ENCODE measurements around the gene ULK2.
A peak's percentile ranks its signal among the peaks of the same experiment; 100 is the strongest.

ULK2 gene

GRCh38 chr17:19744922-19745757, 122.6 kb downstream of the ULK2 start:
- peak; percentile 92 to 94 for DNase-seq

DNA sequence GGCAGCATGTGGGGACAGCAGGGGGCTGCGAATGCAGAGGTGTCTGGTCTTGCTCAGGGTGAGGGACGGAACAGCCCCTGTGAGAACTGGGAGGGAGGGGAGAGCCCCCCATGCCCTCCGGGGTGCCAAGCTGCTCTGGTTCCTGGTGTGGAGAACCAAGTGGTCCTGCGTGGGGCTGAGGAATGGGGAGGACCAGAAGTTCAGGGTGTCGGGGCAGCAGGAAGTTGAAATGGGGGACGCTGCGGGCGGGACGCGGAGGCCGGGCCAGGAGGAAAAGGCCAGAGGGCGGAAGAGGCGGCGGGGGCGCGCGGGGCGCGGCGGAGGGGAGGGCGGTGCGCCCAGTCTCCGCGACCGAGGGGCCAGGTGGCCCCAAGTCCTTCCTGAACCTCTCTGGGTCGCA, 123.2 kb downstream of the ULK2 start:
- DNase-seq, result peak in 1 of 2 experiments; percentile 17

DNA sequence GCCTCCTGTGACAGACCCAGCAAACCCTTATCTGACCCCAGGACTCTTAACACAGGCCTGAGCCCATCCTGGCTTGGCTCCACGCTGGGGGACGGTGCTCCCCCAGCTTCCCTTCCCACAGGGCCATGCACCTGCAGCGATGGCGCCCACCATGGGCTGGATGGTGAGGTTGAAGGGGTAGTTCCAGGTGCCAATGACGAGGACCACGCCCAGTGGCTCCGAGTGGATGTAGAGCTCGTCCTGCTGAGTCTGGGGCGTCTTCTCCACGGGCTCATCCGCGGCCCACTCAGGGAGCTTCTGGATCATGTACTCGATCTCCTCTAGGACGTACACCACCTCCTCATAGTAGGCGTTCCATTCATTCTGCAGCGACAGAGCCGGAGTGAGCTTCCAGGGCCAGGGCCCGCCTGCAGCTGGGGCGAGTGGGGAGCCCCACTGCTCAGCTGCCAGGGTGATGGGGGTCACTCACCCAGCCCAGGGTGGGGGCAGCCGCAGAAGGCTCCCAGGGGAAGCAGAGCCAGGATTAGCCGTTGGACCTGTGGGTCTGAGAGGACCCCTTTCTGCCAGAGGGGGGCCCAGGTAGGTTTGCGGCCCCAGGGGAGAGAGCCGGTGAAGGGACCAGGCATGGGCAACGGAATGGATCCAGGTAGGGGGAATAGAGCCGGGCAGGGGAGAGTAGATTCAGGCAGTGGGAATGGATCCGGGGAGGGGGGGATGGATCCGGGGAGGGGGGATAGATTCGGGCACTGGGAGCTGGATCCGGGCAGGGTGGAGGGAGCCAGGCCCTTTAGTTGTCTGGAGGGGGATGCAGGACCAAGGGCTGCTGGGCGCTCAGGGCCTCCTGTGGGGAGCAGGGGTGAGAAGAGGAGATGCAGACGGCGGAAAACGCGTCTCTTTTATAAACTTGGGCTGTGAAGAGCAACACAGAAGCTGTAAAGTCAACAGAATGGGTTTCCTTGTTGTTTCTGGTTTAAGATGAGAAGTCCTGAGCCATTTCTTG, 124.3 kb downstream of the ULK2 start:
- DNase-seq, result no peak

DNA sequence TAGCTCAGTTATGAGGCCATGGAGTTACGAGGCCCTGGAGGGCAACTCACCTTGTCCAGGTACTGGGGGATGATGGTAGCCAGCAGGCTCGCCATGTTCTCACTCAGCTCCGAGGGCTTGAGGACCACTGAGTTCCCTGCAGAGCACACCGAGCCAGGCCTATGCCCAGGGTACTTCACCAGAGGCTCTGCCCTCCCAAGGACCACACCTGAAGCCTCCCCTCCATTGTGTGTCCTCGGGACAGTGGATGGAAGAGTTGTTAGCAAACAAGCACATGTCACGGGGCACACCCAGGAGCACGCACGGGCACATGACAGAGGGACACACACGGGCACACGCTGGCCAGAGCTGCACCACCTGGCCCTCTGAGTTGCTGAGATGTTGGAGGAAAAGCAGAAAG, 125.2 kb downstream of the ULK2 start:
- DNase-seq, result no peak

DNA sequence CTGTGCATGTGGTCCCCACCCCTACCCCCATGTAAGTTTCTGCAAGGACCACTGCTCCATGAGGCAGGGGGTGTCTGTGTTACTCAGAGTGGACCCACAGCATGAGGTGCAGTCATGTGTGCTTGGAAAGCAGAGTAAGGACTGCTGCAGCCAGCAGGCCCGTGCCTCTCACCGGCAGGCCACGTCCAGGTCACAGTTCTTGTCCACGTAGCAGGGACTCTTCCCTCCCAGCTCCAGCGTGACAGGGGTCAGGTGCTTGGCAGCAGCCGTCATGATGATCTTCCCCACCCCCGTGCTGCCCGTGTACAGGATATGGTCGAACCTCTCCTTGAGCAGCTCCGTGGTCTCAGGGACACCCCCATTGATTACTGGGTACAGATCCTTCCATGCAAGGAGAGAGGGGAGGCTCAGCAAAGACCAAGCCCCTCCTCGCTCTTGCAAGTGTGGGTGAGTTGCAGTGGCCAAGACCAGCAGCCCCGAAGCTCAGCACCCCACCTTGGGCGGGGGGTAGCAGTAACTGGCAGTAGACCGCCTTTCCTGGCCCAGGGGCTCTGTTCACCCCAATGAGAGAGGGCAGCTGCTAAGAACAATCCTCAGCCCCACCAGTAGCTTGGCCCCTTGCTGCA, 125.8 kb downstream of the ULK2 start:
- DNase-seq, result no peak

GRCh38 chr17:19740933-19741332, 126.8 kb downstream of the ULK2 start:
- DNase-seq, result no peak

DNA sequence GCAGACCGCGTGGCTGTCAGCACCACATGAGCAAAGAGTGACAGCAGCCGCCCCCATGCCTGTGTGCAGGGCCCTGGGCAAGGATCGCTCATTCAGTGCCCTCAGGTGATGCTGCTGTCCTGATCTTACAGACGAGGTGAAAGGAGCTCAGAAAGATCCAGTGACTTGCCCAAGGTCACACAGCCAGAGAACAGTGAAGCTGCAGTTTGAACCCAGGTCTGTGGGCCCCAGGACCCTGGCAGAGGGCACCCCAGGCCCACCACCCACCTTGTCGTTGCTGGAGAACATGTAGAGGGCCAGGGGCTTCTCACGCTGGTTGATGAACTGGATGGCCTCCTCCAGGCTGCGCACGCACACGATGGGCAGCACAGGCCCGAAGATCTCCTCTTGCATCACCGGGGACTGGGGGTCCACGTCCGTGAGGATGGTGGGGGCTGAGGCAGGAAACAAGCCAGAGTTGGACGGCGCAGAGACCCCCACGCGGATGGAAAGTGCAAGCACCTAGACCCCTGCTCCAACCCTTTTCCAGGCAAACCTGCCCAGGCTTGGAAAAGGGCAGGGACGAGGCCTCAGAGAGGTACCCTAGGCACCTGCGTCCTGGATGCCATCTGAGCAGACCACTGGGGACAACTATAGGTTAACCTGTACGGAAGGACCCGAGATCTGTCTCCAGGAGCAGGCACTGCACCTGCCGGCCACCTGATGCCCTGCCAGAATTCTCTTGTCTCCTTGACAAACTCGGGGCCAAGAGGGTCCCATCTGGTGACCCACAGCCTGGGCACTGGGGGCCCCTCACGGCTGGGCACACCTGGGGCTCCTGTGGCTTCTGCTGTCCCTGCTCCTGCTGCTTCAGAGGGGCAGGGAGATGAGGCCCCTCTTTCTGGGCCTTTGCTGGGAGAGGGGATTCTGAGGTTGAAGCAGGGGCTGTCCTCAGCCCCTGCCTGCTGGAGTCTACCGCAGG, 128.2 kb downstream of the ULK2 start:
- DNase-seq, result no peak

GRCh38 chr17:19738757-19739156, 129.0 kb downstream of the ULK2 start:
- DNase-seq, result no peak

DNA sequence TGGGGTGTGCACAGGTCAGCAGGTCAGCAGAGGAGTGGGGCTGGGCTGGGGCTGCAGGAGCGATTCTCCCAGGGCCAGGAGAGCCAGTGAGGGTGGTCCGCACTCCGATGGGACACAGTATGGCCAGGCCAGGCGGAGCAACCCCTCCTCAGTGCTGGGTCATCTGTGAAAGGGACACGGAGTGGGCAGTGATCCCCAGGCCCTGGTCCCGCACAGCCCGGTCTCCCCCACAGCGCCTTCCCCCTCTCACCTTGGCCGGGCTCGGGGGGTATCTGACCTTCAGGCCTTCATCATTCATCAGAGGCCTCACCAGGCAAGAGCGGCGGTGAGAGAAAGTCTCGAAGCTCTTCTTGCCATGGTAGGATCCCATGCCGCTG, 129.7 kb downstream of the ULK2 start:
- no peak for DNase-seq

- DNase-seq, result no peak
Measured at GRCh38 chr17:19737305-19738072, 130.2 kb downstream of the ULK2 start.

GRCh38 chr17:19736071-19736470, 131.7 kb downstream of the ULK2 start:
- DNase-seq, result no peak

DNA sequence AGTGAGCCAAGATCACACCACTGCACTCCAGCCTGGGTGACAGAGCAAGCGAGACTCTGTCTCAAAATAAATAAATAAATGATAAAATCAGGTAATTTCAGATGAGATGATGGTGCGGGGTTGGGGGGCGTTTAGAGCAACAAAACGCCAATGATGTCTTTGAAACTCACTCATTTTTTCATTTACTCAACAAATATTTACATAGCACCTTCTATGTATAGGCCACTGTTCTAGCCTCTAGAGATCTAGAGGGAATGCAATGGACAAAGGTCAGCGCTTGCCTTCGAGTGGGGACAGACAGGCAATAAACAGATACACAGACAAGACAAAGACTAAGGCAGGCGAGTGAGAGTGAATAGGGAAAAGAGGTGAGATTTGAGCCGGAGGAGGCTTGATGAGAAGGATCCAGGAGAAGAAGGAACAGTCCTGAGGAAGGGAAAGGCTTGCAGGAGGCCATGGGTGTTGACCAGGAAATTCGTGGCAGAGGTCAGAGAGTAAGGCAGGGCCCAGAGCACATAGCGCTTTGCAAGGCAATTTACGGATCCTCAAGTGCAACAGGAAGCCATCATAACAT, 133.7 kb downstream of the ULK2 start:
- no peak for DNase-seq

DNA sequence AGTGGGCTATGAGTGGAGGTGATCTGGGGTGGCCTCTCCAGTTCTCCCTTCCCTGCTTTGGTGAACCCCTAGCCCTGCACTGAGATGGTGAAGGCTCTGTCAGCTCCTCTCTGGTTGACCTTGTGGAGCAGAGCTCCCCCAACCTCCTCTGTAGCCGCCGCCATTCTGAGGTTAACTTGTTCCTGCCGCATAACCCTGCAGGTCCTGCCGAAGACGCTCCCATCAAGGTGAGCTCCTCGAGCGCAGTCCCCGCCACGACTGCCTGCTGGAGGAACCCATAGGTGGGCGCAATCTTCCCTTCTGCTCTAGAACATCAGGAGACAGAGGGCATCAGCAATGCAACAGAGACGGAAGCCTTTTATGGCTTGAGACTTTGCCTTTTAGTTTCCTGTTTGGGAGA, 136.1 kb downstream of the ULK2 start:
- DNase-seq, result no peak

DNA sequence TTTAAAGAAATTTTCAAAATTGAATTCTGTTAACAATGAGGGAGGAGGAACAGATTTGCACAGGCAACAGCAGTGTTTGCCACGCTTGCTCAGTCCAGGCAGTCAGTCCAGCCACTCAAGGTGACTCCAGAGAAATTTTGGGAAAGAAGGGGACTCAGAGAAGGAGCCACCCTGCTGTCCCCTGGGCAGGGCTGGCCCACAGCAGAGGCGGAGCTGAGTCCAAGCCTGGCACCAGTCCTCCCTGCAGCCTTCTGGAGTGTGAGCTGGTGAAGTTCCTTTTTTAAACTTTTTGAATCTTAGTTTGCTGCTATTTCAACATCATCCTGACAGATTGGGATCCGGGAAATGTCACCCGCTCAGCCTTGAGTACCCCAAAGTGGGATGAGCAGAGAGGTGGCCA, 136.9 kb downstream of the ULK2 start:
- DNase-seq, result no peak

- no peak for DNase-seq
Measured at GRCh38 chr17:19729900-19730299, 137.8 kb downstream of the ULK2 start.

- DNase-seq, result no peak
Measured at GRCh38 chr17:19728084-19728495, 139.6 kb downstream of the ULK2 start.

DNA sequence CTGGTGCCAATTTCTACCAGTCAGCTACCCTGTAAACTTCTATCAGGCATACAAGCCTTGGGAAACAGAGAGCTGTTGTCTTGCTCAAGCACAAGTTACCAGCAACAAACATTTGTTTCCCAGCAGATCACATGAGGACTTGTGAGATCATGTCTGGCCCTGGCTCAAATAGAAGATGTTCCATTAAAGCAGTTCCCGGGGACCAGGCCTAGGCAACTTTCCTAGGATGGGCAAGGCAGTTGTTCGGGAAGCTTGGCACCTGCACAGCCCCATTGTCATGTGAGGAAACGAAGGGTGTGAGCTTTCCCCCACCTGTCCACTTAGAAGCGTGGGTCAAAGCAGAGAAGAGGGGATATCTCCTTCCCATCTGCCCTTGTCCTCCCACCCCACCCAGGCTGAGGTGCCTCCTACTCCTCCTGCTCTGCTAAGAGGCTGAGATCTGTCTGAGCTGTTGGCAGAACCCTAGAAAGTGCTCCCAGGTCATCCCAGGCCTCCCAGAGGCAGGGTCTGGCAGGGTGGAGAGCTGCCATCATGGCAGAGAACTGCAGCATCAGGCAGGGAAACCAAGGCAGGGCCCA, 140.1 kb downstream of the ULK2 start:
- no peak for DNase-seq

GRCh38 chr17:19726631-19727376, 140.9 kb downstream of the ULK2 start:
- no peak for DNase-seq

DNA sequence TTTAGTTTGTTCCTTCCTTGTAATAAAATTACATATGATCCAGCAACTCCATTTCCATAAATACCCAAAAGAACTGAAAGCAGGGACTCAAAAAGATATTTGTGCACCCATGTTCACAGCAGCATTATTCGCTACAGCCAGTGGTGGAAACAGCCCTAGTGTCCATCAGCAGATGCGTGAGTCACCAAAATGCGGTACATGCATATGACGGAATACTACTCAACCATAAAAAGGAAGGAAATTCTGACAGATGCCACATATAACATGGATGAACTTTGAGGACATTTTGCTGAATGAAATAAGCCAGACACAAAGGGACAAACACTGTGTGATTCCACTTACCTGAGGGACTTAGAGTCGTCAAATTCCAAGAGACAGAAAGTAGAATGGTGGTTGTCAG, 142.2 kb downstream of the ULK2 start:
- DNase-seq, result no peak

All from activated CD4-positive, alpha-beta T cell treated with anti-CD3 and anti-CD28 coated beads, Interleukin-2, amount 50 U/mL, for 48 hours (primary cell).